Measurements from ENCODE around the gene ABCF1.

Gene ABCF1

DNA sequence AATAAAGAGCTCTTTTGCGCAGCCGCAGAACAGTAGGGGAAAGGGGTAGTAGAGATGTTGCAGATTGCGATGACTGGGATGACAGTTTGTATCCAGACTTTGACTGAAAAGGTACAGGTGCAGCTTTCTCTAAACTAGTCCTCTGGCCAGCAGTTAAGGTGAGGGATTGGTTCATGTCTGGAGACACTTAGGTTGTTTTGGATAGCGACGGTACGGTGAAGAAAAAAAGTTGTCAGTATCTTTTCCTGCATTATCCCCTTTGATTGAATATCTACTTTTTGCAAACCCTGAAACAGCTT, 13.6 kb upstream of the ABCF1 start:
- DNase-seq (ENCODE audit: low read depth, low spot score) = no peak

DNA sequence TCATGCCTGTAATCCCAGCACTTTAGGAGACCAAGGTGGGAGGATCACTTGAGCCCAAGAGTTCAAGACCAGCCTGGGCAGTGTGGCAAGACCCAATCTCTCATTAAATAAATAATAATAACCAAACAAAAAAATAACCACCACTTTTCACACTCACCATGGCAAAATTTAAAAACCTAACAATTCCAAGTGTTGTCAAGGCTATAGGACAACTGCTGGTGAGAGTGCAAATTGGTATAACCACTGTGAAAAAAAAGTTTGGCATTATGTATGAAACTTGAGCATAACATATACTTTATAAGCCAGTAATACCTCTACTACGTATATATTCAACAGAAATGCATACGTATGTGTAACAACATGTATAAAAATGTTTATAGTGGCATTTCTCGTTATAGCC, 10.3 kb upstream of the ABCF1 start:
- DNase-seq (ENCODE audit: low read depth, low spot score) = no peak

DNA sequence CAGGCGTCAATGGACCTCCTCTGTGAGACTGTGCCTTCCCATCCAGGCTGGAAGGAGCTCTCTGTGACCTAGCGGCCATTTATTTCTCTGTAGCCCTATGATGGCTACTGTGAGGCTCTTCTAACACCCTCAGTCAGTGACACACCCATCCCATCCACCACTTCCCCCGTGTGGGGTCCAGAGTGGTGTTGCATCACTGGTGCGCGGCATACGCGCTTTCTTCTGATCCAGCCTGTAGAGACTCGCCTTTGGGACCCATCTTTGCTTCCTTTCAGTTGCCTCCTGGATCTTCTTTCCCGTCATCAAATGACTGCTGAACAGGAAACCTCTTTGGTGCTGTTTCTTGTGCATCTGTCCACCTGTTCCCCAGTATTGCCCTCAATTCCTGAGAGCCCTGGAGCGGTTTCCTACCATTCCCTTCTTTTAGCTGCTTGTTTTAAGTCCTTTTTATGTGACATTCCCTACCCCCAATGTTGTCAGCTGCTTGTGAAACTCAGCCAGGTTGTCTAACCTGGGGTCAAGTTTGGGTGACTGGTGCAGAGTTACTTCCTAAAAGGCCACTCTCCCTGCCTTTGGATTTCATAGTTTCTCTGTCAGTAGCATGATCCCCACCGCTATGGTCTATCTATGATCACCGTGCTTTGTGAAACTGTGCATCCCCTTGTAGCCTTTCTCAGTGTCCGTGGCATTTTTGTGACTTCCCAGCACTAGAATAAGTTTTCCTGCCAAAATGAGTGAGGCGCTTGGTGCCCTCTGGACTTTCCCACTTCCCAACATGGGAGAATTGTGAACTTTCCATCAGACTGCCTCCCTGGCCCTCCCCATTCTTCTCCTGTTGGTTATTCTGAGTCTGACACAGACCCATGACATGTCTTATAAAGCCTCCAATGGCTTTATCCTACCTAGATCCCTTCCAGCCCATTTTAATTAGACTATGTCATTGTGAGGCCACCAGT, 8.5 kb upstream of the ABCF1 start:
- DNase-seq (ENCODE audit: low read depth, low spot score) = no peak

DNA sequence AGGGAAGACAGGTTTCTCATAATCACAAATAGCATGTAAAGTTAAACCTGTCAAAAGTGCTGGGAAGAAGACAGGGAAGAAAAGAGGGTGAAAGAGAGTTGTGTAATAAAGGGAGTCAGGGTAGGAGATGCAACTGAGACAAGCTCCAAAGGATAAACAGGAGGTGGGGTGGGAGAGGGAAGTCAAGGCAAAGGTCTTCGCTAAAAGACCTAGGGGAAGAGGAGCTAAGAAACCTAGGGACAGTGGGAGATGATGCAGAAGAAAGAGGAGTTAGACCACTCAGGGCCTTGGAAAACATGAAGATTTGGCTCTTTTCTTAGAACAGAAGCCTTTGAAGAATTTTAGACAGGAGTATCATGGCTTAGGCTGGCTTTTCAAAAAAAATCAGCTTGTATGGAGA, 7.1 kb upstream of the ABCF1 start:
- DNase-seq (ENCODE audit: low read depth, low spot score) = no peak

DNA sequence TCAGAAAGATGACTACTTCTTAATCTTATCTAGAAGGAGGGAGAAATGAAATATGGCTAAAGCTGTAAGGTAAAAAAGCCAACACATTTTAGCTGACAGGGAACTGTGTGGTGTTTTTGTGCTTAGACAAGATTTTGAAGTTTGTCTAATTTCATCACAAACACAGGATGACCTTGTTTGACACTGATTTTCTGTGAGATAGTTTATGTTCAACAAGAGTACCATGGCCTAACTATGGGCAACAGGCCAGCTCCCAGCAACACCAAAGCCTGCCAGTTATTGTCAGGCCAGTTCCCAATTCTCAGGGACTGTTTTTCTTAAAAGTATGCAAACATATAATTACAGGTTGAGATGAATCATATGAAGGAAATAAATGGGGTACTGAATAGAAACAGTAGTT, 5.5 kb upstream of the ABCF1 start:
- no peak for DNase-seq (ENCODE audit: low read depth, low spot score)

DNA sequence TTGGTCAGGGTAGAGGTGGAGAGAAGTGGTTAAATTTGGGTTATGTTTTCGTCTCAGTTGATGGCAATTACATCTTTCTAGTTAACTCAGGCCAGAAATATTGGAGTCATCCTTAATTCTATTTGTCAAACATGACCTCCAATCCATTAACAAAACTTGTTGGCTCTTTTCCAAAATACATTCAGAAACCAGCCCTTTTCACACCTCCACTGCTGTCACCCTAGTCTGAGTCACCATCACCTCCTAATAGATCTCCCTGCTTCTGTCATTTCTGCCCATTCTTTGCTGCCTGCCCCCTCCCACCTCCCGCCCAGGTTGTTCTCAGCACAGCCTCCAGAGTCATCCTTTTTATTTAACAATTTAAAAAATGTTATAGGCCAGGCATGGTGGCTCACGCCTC, 3.0 kb upstream of the ABCF1 start:
- DNase-seq (ENCODE audit: low read depth, low spot score) = no peak

DNA sequence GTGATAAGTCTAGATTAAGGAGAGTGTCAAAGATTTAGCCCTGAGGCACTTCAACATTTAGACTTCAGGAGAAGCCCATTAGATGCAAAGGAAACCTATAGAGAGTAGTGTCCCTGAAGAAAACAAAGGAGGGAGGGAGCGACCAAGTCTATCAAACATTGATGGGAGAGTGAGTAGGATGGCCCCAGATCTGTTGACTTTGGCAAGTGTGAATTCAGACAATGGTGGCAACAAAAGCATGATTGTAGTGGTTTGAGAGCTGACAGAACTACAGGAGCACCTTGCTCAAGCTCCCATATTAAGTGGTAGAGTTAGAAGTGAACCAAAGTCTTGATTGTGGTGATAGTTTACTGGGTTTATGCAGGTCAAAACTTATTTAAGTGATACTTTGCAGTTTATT, 979 bp upstream of the ABCF1 start:
- no peak for DNase-seq (ENCODE audit: low read depth, low spot score)

DNA sequence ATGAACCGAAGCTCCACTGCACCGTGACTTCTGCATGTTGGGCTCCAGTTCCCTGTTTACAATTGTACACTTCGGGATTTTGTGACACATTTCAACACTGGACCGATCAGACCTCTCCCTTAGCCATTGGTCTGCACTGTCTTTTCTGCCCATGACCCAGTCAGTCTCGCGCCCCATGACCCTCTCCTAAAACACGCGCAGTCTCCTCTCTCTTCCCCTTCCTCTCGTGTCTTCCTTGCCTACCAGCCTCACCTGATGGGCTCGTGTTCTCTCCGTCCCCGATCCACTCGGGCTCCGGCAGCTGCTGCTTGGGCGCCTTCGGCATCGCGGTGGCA, 535 bp upstream of the ABCF1 start:
- DNase-seq (ENCODE audit: low read depth, low spot score) = no peak

DNA sequence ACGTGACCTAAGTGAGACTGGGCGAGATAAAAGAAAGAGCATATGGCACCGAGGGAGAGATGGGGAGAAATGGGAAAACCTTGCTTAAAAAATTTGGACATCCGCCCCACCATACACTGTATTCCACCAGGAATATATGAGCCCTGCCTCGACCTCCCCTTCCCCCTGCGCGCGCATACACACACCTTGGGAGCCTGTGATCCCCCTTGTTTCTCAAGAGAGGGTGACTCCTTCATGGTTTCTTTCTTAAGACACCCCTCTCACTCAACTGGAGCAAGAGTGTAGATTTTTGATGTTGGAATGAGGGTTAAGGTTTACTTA, 480 bp downstream of the ABCF1 start:
- no peak for DNase-seq (ENCODE audit: low read depth, low spot score)

DNA sequence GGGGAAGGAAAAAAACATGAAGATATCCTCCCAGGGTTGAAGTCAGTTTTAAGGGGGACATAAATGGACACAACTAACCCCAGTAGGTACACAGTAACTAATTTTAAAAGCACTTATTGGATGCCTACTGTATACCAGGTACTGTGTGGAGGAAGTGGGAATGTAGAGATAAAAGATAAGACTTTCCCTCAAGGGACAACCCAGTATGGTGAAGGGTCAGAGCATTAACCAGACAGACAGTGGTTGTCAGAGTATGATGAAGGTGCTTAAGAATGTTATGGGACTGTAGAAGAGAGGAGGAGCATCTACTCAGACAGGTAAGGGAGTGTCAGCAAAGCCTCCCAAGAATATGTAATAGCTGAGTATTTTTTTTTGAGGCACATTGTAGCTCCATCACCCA, 906 bp downstream of the ABCF1 start:
- no peak for DNase-seq (ENCODE audit: low read depth, low spot score)

DNA sequence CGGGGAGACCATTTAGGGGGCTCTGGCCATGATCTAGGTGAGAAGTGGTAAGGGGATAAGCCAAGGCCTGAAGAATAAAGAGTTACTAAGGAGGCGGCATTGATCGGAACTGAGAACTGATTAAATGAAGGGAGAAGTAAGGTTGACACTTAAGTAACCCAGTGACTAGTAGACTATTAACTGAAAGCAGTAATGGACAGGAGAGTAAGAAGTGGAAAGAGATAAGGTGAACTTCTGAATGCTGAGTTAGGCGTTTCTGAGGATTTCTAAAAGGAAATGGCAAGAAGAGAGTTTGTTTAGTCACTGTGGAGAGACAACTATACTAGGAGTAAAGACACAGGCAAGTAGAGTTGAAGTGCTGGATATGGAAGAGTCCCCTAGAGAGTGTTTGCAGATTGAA, 1.9 kb downstream of the ABCF1 start:
- no peak for DNase-seq (ENCODE audit: low read depth, low spot score)

DNA sequence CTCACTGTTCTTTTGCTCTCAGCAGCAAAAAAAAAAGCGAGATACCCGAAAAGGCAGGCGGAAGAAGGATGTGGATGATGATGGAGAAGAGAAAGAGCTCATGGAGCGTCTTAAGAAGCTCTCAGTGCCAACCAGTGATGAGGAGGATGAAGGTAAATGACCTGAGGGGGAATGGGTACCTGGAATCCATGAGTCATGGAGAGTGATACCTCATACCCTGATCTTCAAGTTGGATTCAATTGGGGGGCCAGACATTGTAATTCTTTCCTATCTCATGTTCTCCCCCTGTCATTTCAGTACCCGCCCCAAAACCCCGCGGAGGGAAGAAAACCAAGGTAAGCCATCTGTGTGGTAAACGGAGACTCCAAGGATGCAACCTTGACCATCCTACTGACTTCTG, 6.8 kb downstream of the ABCF1 start:
- DNase-seq (ENCODE audit: low read depth, low spot score) = no peak

DNA sequence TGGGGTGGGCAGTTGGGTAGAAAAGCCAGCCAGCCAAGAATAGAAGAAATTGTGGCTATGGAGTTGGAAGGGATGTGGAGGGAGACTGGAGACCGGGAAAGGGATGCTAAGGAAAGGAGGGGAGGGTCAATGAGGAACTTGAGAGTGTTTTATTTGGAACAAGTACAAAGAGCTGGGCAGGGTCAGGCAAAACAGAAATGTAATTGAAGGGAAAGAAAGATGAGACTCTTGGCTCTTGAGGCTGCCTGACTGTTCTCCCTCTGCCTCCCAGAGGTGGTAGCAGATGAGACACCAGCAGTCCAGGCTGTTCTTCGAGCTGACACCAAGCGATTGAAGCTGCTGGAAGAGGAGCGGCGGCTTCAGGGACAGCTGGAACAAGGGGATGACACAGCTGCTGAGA, 12.7 kb downstream of the ABCF1 start:
- no peak for DNase-seq (ENCODE audit: low read depth, low spot score)

DNA sequence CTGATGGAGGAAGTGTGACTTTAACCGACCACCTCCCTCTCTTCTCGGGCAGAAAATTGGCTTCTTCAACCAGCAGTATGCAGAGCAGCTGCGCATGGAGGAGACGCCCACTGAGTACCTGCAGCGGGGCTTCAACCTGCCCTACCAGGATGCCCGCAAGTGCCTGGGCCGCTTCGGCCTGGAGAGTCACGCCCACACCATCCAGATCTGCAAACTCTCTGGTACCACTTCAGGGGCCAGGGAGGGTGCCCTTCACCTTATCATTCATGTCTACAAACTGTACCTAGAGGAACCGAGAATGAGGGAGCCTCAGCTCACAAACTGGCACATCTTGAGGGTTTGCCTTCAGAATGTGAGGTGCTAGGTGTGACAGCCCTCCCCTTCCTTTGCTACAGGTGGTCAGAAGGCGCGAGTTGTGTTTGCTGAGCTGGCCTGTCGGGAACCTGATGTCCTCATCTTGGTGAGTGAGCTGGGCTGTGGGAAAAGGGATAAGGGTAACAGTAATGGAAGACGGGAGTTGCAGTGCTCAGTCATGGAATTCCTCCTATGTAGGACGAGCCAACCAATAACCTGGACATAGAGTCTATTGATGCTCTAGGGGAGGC, 18.6 kb downstream of the ABCF1 start:
- DNase-seq (ENCODE audit: low read depth, low spot score) = no peak

DNA sequence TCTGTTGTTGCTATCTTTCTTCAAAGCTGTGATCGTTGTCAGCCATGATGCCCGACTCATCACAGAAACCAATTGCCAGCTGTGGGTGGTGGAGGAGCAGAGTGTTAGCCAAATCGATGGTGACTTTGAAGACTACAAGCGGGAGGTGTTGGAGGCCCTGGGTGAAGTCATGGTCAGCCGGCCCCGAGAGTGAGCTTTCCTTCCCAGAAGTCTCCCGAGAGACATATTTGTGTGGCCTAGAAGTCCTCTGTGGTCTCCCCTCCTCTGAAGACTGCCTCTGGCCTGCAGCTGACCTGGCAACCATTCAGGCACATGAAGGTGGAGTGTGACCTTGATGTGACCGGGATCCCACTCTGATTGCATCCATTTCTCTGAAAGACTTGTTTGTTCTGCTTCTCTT, 19.3 kb downstream of the ABCF1 start:
- DNase-seq (ENCODE audit: low read depth, low spot score) = no peak

DNA sequence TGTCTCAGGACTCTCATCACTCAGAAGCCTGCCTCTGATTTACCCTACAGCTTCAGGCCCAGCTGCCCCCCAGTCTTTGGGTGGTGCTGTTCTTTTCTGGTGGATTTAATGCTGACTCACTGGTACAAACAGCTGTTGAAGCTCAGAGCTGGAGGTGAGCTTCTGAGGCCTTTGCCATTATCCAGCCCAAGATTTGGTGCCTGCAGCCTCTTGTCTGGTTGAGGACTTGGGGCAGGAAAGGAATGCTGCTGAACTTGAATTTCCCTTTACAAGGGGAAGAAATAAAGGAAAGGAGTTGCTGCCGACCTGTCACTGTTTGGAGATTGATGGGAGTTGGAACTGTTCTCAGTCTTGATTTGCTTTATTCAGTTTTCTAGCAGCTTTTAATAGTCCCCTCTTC, 19.8 kb downstream of the ABCF1 start:
- no peak for DNase-seq (ENCODE audit: low read depth, low spot score)

DNA sequence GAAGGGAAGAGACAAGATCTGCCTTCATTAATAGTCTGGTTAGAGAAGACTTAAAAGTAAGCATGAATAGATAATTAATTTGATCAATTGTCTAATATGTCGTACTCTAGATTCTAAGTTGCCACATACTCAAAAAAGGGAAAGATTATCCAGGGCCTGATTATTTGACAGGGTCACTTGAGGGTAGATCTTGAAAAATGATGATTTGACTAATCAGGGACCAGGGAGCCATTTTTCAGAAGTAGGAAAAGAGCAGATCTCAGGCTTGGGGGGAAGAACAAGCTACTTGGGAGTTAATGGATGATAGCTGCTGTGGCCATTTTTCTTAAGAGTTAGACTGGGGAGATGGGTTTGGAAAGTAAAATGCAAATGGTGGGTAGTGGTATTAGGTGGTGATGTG, 21.0 kb downstream of the ABCF1 start:
- DNase-seq (ENCODE audit: low read depth, low spot score) = no peak

DNA sequence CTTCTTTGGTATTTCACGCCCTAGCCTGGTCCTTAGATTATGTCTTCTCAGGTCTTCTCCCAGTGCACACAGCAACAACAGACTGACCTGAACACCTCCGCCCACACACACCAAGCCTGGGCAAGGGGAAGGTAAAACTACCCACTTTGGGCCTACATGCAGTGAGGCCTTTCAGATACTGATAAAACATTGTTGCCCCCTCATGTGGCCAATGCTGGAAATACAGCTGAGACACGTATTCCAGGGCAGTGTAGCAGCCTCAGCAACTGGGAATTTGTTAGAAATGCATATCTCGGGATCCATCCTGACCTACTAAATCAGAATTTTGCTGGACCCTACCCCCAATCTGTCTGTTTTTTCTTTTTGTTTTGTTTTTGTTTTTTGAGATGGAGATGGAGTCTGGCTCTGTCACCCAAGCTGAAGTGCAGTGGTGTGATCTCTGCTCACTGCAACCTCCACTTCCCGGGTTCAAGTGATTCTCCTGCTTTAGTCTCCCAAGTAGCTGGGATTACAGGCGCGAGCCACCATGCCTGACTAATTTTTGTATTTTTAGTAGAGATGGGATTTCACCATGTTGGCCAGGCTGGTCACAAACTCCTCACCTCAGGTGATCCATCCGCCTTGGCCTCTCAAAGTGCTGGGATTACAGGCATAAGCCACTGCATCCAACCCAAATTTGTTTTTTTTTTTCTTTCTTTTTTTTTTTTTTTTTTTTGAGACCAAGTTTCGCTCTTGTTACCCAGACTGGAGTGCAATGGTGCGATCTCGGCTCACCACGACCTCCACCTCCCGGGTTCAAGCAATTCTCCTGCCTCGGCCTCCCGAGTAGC, 26.3 kb downstream of the ABCF1 start:
- DNase-seq (ENCODE audit: low read depth, low spot score) = peak; percentile 50

DNA sequence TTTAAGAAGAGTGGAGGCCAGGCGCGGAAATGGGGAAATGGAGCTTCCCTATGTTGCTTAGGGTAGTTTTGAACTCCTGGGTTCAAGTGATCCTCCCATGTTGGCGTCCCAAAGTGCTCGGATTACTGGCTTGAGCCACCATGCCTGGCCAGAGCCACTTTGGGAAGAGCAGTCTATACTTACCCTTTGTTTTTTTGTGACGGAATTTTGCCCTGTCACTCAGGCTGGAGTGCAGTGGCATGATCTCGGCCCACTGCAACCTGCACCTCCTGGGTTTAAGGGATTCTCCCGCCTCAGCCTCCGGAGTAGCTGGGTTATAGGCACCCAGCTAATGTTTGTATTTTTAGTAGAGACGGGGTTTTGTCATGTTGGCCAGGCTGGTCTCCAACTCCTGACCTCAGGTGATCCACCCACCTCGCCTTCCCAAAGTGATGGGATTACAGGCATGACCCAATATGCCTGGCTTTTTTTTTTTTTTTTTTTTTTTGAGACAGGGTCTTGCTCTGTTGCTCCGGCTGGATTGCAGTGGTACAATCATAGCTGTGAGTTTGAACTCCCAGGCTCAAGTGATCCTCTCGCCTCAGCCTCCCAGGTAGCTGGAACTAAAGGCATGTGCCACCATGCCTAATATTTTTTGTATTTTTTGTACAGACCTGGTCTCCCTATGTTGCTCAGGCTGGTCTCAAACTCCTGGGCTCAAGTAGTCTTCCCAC, 27.8 kb downstream of the ABCF1 start:
- DNase-seq (ENCODE audit: low read depth, low spot score) = no peak

DNA sequence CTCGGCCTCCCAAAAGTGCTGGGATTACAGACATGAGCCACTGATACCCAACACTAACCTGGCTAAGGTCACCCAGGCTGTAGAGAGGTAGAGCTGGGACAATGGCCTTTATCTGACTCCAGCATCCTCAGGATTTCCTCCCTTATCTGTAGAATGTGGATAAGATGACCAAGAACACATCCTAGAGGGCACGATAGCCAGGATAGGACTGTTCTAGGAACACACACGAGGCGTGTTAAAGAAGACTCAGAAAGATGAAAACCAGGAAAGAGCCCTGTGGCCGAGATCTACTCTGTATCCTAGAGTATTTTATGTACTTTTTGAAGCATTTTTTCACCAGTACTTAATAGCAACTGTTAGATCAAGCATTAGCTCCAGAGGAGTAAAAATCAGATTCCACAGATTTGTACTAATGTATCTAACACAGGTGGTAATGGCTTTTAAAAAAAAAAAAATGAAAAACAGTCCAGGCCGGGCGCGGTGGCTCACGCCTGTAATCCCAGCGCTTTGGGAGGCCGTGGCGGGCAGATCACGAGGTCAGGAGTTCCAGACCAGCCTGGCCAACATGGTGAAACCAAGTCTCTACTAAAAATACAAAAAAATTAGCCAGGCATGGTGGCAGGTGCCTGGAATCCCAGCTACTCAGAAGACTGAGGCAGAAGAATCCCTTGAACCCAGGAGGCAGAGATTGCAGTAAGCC, 28.5 kb downstream of the ABCF1 start:
- DNase-seq (ENCODE audit: low read depth, low spot score) = no peak

DNA sequence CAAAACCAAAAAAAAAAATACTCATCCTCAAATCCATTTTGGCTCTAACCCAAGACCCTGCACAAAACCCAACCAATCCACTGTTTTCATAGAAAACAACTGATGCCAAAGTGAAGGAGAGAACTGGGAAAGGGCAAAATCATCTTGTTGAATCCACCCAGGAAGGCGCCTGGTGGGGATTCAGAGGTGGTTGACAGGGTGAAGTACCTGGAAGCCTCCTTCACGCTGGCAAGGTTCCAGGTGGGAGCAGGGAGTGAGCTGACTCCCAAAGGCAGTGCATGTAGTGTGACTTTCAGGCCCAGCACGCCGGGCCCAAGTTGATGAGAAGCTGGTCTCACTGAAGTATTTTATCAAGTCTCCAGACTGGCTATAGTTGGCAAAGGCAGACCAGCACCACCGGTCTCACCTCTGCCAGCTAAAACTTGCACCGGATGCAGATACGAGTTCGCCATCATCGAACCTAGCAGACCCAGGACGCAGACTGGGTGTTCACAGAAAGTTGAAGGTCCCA, 29.3 kb downstream of the ABCF1 start:
- DNase-seq (ENCODE audit: low read depth, low spot score) = no peak

DNA sequence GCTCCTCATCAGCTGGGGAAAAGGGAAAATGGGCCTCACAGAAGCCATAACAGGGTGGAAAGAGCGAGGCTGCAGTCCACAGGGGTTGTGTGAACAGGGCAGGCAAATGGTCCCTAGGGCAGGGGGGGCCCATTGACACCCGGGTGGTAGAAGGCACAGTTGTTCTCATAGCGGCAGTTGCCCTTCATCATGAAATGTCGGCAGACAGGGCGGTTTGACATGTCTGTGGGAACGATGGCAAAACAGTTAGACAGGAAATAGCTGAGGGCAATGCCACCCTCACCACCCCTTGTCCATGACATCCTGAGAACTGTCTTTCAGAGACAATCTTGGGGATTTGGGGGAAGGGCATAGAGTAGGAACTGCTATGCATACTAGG, 30.2 kb downstream of the ABCF1 start:
- DNase-seq (ENCODE audit: low read depth, low spot score) = no peak

Data from iPS DF 19.7 (cell line).